ENCODE measurements around the gene RAP1A.
"Not testable (repeated sequence)": the region's sequence is repeated elsewhere in the genome, so short reads cannot be mapped to it uniquely, and the experiment has no call there.

The RAP1A gene

DNA sequence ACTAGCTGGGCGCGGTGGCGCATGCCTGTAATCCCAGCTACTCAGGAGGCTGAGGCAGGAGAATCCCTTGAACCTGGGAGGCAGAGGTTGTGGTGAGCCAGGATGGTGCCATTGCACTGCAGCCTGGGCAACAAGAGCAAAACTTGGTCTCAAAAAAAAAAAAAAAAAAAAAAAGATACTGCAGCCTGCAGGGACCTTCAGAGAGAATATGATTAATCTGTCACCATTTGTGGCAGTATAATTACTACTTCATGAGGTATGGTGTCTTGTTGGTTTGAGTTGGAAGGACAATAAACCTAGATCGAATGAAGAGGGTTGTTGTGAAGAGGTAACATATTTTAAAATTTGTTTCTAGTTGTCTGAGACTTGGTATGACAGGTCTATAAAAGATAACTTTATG is 13.2 kb downstream of the RAP1A start:
- DNase-seq, result not testable (repeated sequence)

DNA sequence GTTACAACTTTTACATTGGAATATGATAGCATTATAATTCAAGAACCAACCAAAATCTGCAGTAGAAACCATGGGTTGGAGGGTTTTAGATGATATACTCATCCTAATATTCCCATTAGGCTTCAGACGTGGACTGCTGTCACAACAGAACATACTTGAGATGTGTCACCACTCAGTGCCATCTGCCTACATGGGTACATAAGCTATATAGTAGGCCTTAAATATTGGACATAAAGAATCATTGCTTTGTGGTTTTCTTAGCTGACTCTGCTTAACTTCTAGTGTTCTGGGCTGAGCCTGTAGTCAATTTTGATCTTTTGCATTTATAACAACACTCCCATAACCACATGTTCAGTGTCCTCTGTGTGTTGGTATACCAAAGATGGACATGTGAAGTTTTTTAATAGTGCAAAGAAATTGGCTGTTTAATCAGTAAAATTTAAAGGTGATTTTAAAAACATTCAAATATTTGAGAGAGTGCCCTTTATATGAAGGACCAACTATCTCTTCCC is 14.2 kb downstream of the RAP1A start:
- no peak for DNase-seq

GRCh38 chr1:111635324-111636009 is 15.9 kb downstream of the RAP1A start:
- DNase-seq, result no peak

GRCh38 chr1:111638320-111638719 is 18.7 kb downstream of the RAP1A start:
- DNase-seq, result no peak

DNA sequence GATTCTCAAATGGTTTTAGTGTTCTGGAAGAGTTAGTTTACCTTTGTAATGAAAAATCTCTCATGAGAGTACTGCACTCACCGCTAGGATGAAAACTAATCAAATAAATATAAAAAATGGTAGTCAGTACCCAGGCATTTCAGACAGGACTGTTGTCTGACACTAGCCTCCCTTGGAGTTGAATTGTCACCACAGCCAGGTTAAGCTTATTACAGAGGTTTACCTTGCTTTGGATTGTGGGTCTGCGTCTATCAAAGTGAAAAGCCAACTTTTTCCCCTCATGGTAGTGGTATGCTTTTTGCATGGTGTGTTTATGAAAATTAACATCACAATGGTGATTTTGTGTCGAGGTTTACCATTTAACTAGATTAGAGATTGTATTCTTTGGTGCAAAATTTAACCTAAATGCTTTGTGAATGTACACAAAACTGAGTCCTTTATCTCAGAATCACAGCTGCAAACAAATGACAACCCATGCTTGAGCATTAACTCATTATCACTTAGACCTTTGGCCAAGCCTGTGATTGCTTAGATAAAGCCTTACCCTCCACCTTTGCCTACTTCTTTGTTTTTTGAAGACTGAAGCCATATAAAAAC is 20.1 kb downstream of the RAP1A start:
- DNase-seq, result no peak

DNA sequence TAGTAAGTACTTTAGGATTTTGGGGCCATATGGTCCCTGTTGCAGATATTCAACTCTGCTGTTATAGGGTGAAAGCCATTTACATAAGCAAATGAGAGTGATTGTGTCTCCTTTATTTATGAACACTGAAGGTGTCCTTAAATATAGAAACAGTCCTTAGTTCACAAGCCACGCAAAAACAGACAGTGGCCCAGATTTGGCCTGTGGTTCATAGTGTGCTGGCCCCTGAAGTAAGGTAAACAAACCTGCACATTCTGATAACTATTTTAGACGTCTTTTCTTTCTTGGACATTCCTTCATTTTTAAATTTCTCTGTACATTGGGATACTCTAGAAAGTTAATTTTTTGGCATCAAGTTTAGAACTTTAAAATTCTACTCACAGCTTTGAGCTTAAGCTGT is 23.5 kb downstream of the RAP1A start:
- no peak for DNase-seq

GRCh38 chr1:111643696-111644095 is 24.1 kb downstream of the RAP1A start:
- DNase-seq, result no peak

DNA sequence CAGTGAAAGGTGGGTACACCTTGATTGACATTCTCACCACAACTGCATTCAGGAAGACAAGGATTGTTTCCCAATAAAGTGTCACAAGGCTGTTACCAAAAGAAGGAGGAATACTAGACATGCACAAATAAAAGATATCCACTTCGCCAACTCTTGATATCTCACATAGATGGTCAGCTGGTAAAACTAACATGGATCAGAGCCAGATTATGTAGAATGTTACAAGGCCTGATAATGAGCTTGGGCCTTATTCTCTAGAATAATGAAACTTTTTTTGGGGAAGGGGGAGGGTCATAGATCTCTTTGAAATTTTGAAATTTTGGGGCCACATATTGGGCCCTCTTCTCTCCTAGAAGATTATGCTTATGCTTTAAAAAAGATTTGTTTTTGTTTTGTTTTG is 24.9 kb downstream of the RAP1A start:
- DNase-seq, result no peak

GRCh38 chr1:111647736-111648135 is 28.1 kb downstream of the RAP1A start:
- no peak for DNase-seq

- DNase-seq, result no peak
Observed at GRCh38 chr1:111648806-111649205, 29.2 kb downstream of the RAP1A start.

DNA sequence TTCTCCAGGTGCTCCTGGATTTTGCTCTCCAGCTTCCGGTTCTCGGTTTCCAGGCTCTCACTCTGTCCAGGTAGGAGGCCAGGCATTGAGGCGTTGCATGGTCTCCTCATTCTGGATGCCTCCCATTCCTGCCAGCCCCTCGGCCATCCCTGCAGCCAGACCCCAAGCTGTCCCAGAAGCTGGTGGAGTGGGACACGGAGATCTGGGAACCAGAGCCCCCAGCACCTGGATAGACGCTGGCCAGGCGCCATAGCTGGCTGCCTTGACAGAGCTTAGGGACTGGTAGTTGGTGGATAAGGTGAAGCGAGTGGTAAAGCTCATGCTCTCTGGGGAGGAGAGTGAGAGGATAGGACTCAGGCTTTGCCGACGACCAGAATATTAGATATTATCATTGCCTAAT is 29.6 kb downstream of the RAP1A start:
- no peak for DNase-seq

GRCh38 chr1:111649648-111650047 is 30.1 kb downstream of the RAP1A start:
- DNase-seq, result no peak

DNA sequence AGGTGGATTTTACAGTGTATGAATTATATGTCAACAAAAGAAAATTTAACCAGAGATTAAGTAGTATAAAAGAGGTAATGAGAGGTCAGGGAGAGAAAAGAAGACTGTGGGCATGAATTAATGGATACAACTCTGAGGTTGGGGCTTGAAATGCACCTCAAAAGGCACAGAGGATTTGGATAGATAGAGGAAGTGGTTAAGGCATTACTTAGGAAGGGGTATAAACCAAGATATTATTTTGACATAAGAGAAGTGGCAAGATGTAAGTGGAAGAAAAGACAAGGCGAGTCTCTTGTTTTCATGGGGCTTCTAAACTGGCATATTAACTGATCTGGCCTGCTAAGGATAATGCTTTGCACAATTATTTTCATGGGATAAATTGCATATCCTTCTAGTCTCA is 34.1 kb downstream of the RAP1A start:
- no peak for DNase-seq

DNA sequence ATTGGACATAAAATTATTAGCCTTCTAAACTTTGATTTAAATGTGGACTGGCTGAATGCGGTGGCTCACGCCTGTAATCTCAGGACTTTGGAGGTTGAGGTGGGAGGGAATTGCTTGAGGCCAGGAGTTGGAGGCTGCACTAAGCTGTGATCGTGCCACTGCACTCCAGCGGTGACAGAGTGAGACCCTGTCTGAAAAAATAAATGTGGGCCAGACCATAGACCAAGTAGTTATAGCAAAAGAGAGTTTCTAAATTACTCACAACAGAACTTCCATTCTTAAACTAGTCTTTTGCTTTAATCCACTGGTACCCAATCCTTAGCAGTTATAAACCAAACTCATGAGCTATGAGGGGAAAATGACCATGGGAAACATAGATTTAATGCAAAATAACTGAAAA is 35.2 kb downstream of the RAP1A start:
- DNase-seq, result no peak

DNA sequence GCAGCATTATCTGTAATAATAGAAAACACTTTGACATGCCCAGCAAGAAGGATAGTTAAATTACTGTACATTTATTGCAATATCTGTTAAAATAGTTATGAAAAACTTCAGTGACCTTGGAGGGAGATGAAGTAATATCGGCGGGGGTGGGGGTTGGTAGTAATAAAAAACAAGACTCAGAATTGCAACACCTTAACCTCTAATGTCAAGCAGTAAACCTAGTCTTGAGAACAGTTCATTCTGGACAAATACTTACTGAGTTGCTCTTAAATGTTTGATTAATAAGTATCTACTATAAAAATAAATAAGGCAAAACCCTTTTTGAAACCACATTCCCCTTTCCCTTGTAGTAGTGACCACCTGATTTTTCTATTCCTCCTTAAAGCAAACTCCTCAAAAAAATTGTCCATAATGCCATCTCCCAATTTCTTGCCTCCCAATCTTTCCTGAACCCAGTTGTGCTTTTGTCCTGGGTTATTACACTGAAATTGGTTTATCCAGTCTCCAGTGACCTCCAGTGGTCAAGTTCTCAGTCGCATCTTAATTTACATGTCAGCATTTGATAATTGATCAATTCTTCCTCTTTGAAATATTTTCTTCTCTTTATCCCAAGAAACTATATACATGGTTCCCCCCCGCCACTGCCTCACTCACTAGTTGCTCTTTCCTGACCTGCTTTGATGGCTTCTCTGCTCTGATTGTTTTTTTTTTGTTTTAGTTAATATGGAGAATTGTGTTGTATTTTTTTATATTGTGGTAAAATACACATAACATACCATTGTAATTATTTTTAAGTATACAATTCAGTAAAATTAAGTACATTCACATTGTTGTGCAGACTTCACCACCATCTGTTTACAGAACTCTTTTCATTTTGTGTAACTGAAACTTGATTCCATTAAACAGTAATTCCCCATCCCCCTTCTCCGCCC is 36.8 kb downstream of the RAP1A start:
- no peak for DNase-seq

DNA sequence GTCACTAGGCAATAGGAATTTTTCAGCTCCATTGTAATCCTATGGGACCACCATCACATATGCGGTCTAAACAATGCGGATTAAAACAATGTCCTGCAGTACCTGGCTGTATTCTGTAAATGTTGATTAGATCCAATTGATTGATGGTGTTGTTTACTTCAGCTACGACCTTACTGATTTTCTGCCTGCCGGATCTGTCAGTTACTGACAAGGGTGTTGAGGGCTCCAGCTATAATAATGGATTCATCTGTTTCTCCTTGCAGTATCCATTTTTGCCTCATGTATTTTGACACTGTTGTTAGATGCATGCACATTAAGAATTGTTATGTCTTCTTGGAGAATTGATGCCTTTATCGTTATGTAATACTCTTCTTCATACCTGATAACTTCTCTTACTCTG is 39.0 kb downstream of the RAP1A start:
- DNase-seq, result no peak

DNA sequence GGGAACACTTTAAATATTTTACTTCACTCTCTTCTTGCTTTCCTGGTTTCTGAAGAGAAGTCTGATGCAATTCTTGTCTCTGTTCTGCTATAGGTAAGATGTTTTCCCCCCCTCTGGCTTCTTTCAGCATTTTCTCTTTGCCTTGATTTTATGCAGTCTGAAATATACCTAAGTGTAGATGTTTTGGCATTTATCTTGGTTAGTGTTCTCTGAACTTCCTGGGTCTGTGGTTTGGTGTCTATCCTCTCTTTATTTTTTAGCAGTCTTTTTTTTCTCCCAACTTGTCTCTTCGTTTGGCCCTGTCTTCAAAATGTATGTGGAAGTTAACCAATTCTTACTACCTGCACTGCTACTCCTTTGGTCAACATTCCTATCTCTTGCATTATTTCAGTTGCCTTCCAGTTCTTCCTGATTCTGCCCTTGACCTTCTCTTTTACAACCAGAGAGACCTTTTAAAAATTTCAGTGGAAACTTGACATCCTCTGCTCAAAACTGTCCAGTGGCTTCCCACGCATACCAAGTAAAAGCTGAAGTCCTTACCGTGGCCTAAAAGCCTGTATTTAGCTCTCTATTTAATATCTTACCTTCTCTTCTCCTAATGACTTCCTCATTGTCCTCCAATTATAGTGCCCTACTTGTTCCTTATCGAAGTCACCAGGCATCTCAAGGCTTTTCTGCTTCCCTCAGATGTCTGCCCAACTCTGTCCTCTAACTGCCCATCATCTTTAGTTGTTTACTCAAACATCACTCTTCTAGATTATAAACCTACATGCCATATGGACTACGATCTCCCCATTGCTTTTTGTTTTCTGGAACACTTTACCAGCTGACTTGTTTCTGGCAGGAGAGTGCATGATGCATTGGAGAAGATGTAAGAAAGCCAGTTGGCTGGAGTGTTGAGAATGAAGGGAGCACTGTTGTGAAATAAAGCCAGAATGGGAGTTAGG is 40.9 kb downstream of the RAP1A start:
- no peak for DNase-seq

- DNase-seq, result no peak
Observed at GRCh38 chr1:111664652-111665051, 45.1 kb downstream of the RAP1A start.

- DNase-seq, result no peak
Observed at GRCh38 chr1:111665497-111665896, 45.9 kb downstream of the RAP1A start.

GRCh38 chr1:111666828-111667227 is 47.2 kb downstream of the RAP1A start:
- DNase-seq, result no peak

GRCh38 chr1:111669268-111669667 is 49.7 kb downstream of the RAP1A start:
- no peak for DNase-seq

DNA sequence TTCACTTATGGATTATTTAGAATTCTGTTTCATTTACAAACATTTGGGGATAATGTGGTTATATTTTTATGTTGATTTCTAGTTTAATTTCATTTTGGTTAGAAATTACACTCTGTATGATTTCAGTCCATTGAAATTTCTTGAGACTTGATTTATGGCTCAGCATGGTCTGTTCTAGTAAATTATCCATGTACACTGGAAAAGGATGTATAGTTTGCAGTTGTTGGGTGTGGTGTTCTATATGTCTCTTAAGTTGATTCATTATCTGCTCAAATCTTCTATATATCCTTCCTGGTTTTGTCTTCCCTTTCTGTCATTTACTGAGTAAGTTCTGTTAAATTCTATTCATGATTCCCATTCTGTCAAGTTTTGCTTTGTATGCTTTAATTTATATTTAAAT is 52.3 kb downstream of the RAP1A start:
- no peak for DNase-seq

DNA sequence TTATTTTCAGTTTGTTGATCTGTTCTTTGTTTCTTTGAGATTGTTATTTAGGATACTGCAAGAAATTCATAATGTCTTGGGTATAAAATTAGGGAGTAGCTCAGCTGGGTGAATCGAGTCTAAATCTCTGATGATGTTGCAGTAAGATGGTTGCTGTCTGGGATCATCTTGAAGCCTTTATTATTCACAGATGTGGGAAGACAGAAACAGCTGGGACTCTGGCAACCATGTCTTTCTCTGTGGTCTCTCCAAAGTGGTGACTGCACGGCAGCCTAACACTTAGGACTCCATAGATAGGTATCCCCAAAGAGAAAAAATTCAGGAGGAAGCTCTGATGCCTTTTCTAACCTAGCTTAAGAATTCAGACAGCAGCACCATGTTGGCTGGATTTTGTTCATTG is 52.7 kb downstream of the RAP1A start:
- no peak for DNase-seq

Measured in right hindlimb (tissue), 1 donor.